ENCODE results near the gene CACNA2D3. TPM values are rescaled to one million over a fixed set of nuclear protein-coding genes. Genes with fewer than 3 reads are reported as not detected.

CACNA2D3 gene
- total RNA-seq, 1 experiment from 2014 or later: not detected

GRCh38 chr3:54358316-54358715 is 236.0 kb downstream of the CACNA2D3 start:
- no TSS peak for BruUV-seq (replicated peaks)
- no peaks in the 10 kb centered on the region for H4K20me1 ChIP-seq (ENCODE audit: low read length)
- H3K27me3 ChIP-seq (ENCODE audit: low read length): no peaks in the 10 kb centered on the region
- H3K4me3 ChIP-seq (ENCODE audit: low read length): no peak overlapping the region
- DNase-seq (no peak), ATAC-seq (no peak)
- H3K9me2 ChIP-seq (replicated peaks; ENCODE audit: low read length): no peaks in the 10 kb centered on the region
- H3K4me1 ChIP-seq (ENCODE audit: insufficient read depth, low read length): no peaks in the 10 kb centered on the region
- no peaks in the 10 kb centered on the region for H3K79me2 ChIP-seq (ENCODE audit: low read length)
- no peak overlapping the region for H3K27ac ChIP-seq (ENCODE audit: low read length)
- intact Hi-C loops (cut with micrococcal nuclease): no loop called here
- ChIA-PET POLR2A (ENCODE audit: unreplicated experiment) (no interaction called here), CTCF (no interaction called here)
- no peak overlapping the region for H2AFZ ChIP-seq (ENCODE audit: low read length)
- no peaks in the 10 kb centered on the region for H3F3A ChIP-seq (ENCODE audit: low read length, unreplicated experiment)
- H3K4me2 ChIP-seq (ENCODE audit: low read length): no peak overlapping the region
- no peak overlapping the region for H3K9ac ChIP-seq (ENCODE audit: low read length)
- TF ChIP-seq CTCF (conservative IDR thresholded peaks at IDR 0.05; ENCODE audit: low read depth, low read length) (no peak), EZH2 (IDR thresholded peaks at IDR 0.05; ENCODE audit: low read length, unreplicated experiment) (no peak), EZH2phosphoT487 (IDR thresholded peaks at IDR 0.05; ENCODE audit: borderline replicate concordance, low read length) (no peak)
- H3K36me3 ChIP-seq (ENCODE audit: low read depth, low read length): no peaks in the 10 kb centered on the region
- no peaks in the 10 kb centered on the region for H3K9me3 ChIP-seq (ENCODE audit: low read length)

- Histone ChIP-seq H3K4me2 (ENCODE audit: low read length) (no peak overlapping the region), H2AFZ (ENCODE audit: low read length) (no peak overlapping the region), H3K9me2 (replicated peaks; ENCODE audit: low read length) (no peaks in the 10 kb centered on the region), H3K27ac (ENCODE audit: low read length) (no peak overlapping the region), H3K79me2 (ENCODE audit: low read length) (no peaks in the 10 kb centered on the region), H3F3A (ENCODE audit: low read length, unreplicated experiment) (no peaks in the 10 kb centered on the region), H3K4me3 (ENCODE audit: low read length) (no peak overlapping the region), H3K27me3 (ENCODE audit: low read length) (0 out of 2 replicates have a peak, but pooled peaks cover 6% of the 10 kb centered on the region), H3K9ac (ENCODE audit: low read length) (no peak overlapping the region), H3K36me3 (ENCODE audit: low read depth, low read length) (no peaks in the 10 kb centered on the region), H3K9me3 (ENCODE audit: low read length) (no peaks in the 10 kb centered on the region), H3K4me1 (ENCODE audit: insufficient read depth, low read length) (no peaks in the 10 kb centered on the region), H4K20me1 (ENCODE audit: low read length) (no peaks in the 10 kb centered on the region)
- CTCF ChIA-PET: no interaction called here
- DNase-seq (no peak), ATAC-seq (no peak)
- POLR2A ChIA-PET (ENCODE audit: unreplicated experiment): no interaction called here
- no peak for TF ChIP-seq EZH2phosphoT487 (IDR thresholded peaks at IDR 0.05; ENCODE audit: borderline replicate concordance, low read length)
- no peak for TF ChIP-seq CTCF (conservative IDR thresholded peaks at IDR 0.05; ENCODE audit: low read depth, low read length)
- no peak for TF ChIP-seq EZH2 (IDR thresholded peaks at IDR 0.05; ENCODE audit: low read length, unreplicated experiment)
- BruUV-seq (replicated peaks): no TSS peak
- intact Hi-C loops (cut with micrococcal nuclease): no loop called here
Measured at GRCh38 chr3:54358969-54359694, 236.8 kb downstream of the CACNA2D3 start.

GRCh38 chr3:54360320-54360719 is 238.0 kb downstream of the CACNA2D3 start:
- no peak for ATAC-seq
- Histone ChIP-seq H3K4me1 (ENCODE audit: insufficient read depth, low read length) (no peaks in the 10 kb centered on the region), H3K79me2 (ENCODE audit: low read length) (no peaks in the 10 kb centered on the region), H3K4me3 (ENCODE audit: low read length) (no peak overlapping the region), H4K20me1 (ENCODE audit: low read length) (no peaks in the 10 kb centered on the region), H3K27me3 (ENCODE audit: low read length) (0 out of 2 replicates have a peak, but pooled peaks cover 6% of the 10 kb centered on the region), H3K27ac (ENCODE audit: low read length) (no peak overlapping the region), H3K9me3 (ENCODE audit: low read length) (no peaks in the 10 kb centered on the region), H2AFZ (ENCODE audit: low read length) (no peak overlapping the region), H3K9me2 (replicated peaks; ENCODE audit: low read length) (no peaks in the 10 kb centered on the region), H3K36me3 (ENCODE audit: low read depth, low read length) (no peaks in the 10 kb centered on the region), H3F3A (ENCODE audit: low read length, unreplicated experiment) (no peaks in the 10 kb centered on the region), H3K9ac (ENCODE audit: low read length) (no peak overlapping the region), H3K4me2 (ENCODE audit: low read length) (no peak overlapping the region)
- intact Hi-C loops (cut with micrococcal nuclease): no loop called here
- CTCF ChIA-PET: no interaction called here
- no TSS peak for BruUV-seq (replicated peaks)
- no peak for DNase-seq
- no peak for TF ChIP-seq EZH2 (IDR thresholded peaks at IDR 0.05; ENCODE audit: low read length, unreplicated experiment)
- POLR2A ChIA-PET (ENCODE audit: unreplicated experiment): no interaction called here
